Measurements from ENCODE around the gene TRIM24.

TRIM24 gene

DNA sequence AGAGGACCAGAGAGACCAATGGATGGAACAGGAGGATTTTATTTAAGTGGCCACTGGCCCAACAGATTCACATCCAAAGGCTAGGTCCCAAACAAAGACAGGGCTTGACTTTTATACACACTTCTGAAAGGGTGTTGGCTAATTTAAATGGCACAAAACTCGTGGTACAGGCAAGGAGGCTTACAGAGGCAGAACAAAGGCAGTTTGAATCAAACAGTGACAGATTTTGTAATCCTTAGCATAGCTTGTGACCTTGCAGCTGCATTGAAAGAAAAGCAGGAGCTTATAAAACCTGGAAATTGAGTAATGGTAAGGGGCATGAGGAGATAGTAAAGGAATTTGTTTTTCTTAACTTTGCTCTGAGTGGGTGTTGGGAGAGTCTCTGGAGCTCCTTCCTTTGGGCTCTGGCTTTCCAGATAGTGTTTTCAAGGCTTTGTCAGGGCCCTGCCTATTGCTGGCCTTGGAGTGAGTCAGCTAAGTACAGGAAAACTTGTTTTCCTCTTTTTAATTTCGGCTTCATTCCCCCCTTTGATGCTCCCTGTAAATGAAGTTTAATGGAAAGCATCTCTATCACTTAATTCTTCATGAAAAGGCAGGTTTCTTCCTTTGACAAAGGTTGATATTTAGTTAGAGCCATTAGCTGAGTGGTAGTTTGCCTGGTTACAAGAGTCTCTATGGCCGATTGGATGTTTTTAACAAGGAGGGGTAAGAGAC is 96.9 kb downstream of the TRIM24 start:
- no peak overlapping the region for H3K4me3 ChIP-seq (ENCODE audit: low read length)
- no peak for DNase-seq (ENCODE audit: low read depth, low spot score)

- no peak for DNase-seq (ENCODE audit: low read depth, low spot score)
- H3K4me3 ChIP-seq (ENCODE audit: low read length) = no peak overlapping the region
These were observed 99.4 kb downstream of the TRIM24 start for GRCh38 chr7:138559448-138559847.

DNA sequence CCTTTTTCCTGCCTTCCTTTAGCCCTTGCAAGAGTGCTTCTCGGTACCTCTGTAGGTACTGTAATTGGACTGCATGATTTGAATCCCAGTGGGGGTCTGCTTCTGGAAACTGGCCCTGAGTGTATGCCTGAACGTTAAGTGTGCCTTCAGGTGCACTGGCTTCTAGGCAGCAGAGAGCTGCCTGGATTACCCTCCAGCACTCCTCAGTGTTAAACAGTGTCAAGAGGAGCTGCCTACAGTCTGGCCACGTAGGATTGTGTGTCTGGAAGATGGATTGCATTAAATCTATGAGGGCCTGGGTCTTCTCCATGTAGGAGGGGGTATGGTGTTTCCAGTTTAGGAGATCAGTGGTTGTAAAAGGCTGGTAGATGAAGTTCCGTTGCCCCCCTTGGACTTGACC is 103.7 kb downstream of the TRIM24 start:
- no peak for DNase-seq (ENCODE audit: low read depth, low spot score)
- no peak overlapping the region for H3K4me3 ChIP-seq (ENCODE audit: low read length)

- no peak overlapping the region for H3K4me3 ChIP-seq (ENCODE audit: low read length)
- no peak for DNase-seq (ENCODE audit: low read depth, low spot score)
These were observed 104.3 kb downstream of the TRIM24 start for GRCh38 chr7:138564365-138564764.

GRCh38 chr7:138565071-138565450 is 105.0 kb downstream of the TRIM24 start:
- H3K4me3 ChIP-seq (ENCODE audit: low read length) = no peak overlapping the region
- DNase-seq (ENCODE audit: low read depth, low spot score) = no peak

DNA sequence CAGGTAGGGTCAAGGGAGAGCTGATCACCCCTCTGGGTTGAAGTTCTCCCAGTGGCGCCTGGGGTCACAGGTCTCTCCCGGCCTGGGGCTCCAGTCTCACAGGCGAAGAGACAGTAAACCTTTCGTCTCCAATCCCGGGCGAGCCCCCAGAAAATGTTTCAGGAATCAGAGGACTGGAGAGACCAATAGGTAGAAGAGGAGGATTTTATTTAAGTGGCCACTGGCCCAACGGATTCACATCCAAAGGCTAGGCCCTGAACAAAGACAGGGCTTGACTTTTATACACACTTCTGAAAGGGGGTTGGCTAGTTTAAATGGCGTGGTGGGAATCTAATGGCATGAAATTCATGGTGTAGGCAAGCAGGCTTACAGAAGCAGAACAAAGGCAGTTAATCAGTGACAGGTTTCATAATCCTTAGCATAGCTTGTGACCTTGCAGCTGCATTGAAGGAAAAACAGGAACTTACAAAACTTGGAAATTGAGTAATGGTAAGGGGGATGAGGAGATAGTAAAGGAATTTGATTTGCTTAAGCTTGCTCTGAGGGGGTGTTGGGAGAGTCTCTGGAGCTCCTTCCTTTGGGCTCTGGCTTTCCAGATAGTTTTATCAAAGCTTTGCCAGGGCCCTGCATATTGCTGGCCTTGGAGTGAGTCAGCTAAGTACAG is 105.5 kb downstream of the TRIM24 start:
- H3K4me3 ChIP-seq (ENCODE audit: low read length) = no peak overlapping the region
- no peak for DNase-seq (ENCODE audit: low read depth, low spot score)

- no peak overlapping the region for H3K4me3 ChIP-seq (ENCODE audit: low read length)
- no peak for DNase-seq (ENCODE audit: low read depth, low spot score)
These were observed 108.6 kb downstream of the TRIM24 start for GRCh38 chr7:138568655-138569054.

- DNase-seq (ENCODE audit: low read depth, low spot score) = no peak
- H3K4me3 ChIP-seq (ENCODE audit: low read length) = no peak overlapping the region
These were observed 109.4 kb downstream of the TRIM24 start for GRCh38 chr7:138569418-138569817.

DNA sequence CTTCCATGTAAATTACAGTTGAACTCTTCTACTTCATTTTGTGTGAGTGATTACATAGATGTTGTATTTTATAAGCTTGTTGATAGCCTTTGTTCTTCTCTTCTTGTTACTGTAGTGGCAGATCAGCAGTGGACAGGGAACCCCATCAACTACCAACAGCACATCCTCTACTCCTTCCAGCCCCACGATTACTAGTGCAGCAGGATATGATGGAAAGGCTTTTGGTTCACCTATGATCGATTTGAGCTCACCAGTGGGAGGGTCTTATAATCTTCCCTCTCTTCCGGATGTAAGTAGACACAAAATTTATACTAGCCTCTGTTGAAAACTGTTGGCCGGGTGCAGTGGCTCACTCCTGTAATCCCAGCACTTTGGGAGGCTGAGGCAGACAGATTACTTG is 110.7 kb downstream of the TRIM24 start:
- no peak overlapping the region for H3K4me3 ChIP-seq (ENCODE audit: low read length)
- no peak for DNase-seq (ENCODE audit: low read depth, low spot score)

GRCh38 chr7:138573741-138574140 is 113.7 kb downstream of the TRIM24 start:
- H3K4me3 ChIP-seq (ENCODE audit: low read length) = no peak overlapping the region
- DNase-seq (ENCODE audit: low read depth, low spot score) = no peak

- H3K4me3 ChIP-seq (ENCODE audit: low read length) = no peak overlapping the region
- DNase-seq (ENCODE audit: low read depth, low spot score) = no peak
These were observed 115.9 kb downstream of the TRIM24 start for GRCh38 chr7:138575897-138576428.

- no peak overlapping the region for H3K4me3 ChIP-seq (ENCODE audit: low read length)
- no peak for DNase-seq (ENCODE audit: low read depth, low spot score)
These were observed 119.1 kb downstream of the TRIM24 start for GRCh38 chr7:138579136-138579535.

DNA sequence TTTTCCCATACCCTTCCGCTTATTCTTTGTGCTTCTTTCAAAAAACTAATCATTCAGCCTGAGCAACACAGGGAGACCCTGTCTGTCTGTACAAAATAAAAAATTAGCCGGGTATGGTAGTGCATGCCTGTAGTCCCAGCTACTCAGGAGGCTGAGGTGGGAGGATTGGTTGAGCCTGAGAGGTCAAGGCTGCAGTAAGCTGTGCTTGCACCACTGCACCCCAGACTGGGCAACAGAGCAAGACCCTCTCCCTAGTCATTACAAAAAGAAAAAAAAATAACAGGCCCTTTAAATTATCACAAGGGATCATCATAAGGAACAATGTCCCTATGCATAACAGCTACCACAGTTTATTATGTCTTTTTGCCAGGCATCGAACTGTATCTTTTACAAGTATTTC is 119.6 kb downstream of the TRIM24 start:
- H3K4me3 ChIP-seq (ENCODE audit: low read length) = no peak overlapping the region
- no peak for DNase-seq (ENCODE audit: low read depth, low spot score)

GRCh38 chr7:138581065-138581464 is 121.0 kb downstream of the TRIM24 start:
- H3K4me3 ChIP-seq (ENCODE audit: low read length) = no peak overlapping the region
- no peak for DNase-seq (ENCODE audit: low read depth, low spot score)

GRCh38 chr7:138584283-138584682 is 124.2 kb downstream of the TRIM24 start:
- no peak for DNase-seq (ENCODE audit: low read depth, low spot score)
- H3K4me3 ChIP-seq (ENCODE audit: low read length) = no peak overlapping the region

DNA sequence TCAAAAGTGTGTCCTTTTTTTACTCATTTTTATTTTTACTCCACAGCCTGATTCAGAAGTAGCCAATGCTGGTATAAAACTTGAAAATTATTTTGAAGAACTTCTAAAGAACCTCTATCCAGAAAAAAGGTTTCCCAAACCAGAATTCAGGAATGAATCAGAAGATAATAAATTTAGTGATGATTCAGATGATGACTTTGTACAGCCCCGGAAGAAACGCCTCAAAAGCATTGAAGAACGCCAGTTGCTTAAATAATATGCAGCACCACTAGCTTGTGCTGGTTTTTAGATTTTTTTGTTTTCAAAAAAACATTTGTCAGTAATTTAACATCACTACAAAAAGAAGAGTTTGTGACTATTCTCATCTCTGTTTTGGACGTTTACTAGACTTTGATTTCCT is 124.6 kb downstream of the TRIM24 start:
- DNase-seq (ENCODE audit: low read depth, low spot score) = no peak

DNA sequence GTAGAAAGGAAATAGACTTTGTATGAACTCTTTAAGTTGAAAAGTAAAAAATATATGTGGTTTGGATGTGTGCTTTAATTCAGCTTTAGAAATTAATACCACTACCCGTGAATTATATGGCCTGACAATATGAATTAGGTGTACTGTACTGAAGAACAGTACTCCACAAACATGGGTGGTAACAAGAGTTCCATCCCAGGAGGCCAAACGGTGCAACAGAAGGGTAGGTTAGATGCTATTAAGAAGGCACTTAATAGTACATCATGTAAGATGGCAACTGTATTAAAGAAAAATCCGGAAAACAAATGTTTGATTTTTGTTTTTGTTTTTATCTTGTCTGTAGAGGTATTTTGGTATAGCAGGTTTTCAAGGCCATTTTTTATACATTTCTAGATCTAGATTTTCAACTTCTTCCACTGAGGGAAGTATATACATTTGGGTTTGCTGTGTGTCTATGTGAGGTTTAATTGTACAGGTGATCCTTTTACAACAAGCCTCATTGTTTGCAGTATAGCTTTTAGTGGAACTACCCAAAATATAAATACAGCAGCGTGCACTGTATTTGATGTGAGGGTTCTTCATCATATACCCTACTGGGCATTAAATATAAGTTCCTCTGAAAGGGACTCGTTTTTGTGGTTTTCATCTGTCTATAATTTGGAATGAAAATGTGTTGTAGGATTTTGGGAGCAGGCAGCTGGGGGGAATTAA is 125.4 kb downstream of the TRIM24 start:
- no peak overlapping the region for H3K4me3 ChIP-seq (ENCODE audit: low read length)
- DNase-seq (ENCODE audit: low read depth, low spot score) = no peak

More for the DNA sequence above, 124.6 kb downstream of the TRIM24 start:
- H3K4me3 ChIP-seq (ENCODE audit: low read length) = no peak overlapping the region

DNA sequence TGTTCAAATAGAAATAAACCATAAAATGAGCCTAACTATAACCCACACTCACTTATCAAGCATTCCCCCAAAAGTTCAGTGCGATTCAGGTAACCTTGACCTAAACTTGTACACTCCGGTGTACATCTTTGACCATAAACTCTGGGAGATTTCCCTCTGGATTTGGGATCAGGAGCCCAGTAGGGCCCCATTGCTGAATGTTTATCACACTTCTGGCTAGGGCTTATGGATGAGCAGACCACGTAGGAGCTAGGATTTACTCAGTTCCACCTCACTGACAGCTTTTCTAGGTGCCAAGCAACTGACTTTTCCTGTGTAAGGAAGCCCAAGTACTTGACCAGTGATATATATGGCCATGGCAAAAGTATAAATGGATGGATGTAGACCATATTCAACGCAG is 127.4 kb downstream of the TRIM24 start:
- no peak overlapping the region for H3K4me3 ChIP-seq (ENCODE audit: low read length)
- DNase-seq (ENCODE audit: low read depth, low spot score) = no peak

DNA sequence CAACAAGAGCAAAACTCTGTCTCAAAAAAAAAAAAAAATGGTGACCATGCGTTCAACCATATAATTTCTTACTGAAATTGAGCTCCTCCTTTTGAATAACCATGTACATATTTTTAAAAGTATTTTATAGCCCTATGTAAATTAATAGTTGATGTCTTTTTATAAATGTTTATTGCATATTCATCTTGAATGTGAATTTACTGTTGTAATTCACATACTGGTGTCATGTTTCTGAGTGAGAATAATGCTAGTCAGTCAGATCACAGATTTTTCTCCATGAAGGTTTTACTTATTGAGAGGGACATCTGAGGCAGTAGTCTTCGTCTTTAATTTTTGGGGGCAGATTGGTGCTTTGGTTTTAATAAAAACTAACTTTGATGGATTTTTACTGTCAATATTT is 128.9 kb downstream of the TRIM24 start:
- no peak for DNase-seq (ENCODE audit: low read depth, low spot score)
- no peak overlapping the region for H3K4me3 ChIP-seq (ENCODE audit: low read length)

- no peak for DNase-seq (ENCODE audit: low read depth, low spot score)
- no peak overlapping the region for H3K4me3 ChIP-seq (ENCODE audit: low read length)
These were observed 130.1 kb downstream of the TRIM24 start for GRCh38 chr7:138590154-138590553.

Data from Jurkat, Clone E6-1 (cell line).